NCI-H187 treated with DMSO at 0.1 percent for 48 hours (cell line): ENCODE results near the gene CD69.
"Not testable (repeated sequence)": the region's sequence is repeated elsewhere in the genome, so short reads cannot be mapped to it uniquely, and the experiment has no call there.

ENCODE experiments used
- DNase-seq: peaks from one replicate; lab custom pipeline; 2025; lab: John Stamatoyannopoulos, UW

Gene CD69

GRCh38 chr12:9750276-9751203, 10.2 kb downstream of the CD69 start:
- DNase-seq = peak; percentile 9

- no peak for DNase-seq
Observed at GRCh38 chr12:9749640-9750039, 11.1 kb downstream of the CD69 start.

GRCh38 chr12:9745199-9745598, 15.5 kb downstream of the CD69 start:
- no peak for DNase-seq

- DNase-seq = no peak
Observed at GRCh38 chr12:9742661-9743060, 18.0 kb downstream of the CD69 start.

- no peak for DNase-seq
Observed at GRCh38 chr12:9741726-9742125, 19.0 kb downstream of the CD69 start.

GRCh38 chr12:9740106-9740750, 20.5 kb downstream of the CD69 start:
- DNase-seq = no peak

GRCh38 chr12:9739404-9740105, 21.1 kb downstream of the CD69 start:
- not testable (repeated sequence) for DNase-seq

- DNase-seq = not testable (repeated sequence)
Observed at GRCh38 chr12:9738905-9739304, 21.8 kb downstream of the CD69 start.

- DNase-seq = no peak
Observed at GRCh38 chr12:9736936-9737705, 23.6 kb downstream of the CD69 start.

- DNase-seq = no peak
Observed at GRCh38 chr12:9735601-9736000, 25.1 kb downstream of the CD69 start.

GRCh38 chr12:9732921-9733461, 27.7 kb downstream of the CD69 start, which contains the start of gene CLECL1:
CLECL1 (minus strand) TSS chr12:9733097.
- no peak for DNase-seq

GRCh38 chr12:9731797-9732196, 28.9 kb downstream of the CD69 start:
- no peak for DNase-seq

- no peak for DNase-seq
Observed at GRCh38 chr12:9731393-9731792, 29.3 kb downstream of the CD69 start.

- no peak for DNase-seq
Observed at GRCh38 chr12:9730591-9730990, 30.1 kb downstream of the CD69 start.

- DNase-seq = no peak
Observed at GRCh38 chr12:9730011-9730410, 30.7 kb downstream of the CD69 start.

GRCh38 chr12:9729082-9729481, 31.6 kb downstream of the CD69 start:
- DNase-seq = no peak

- DNase-seq = no peak
Observed at GRCh38 chr12:9727813-9728212, 32.9 kb downstream of the CD69 start.

GRCh38 chr12:9725213-9725870, 35.4 kb downstream of the CD69 start:
- DNase-seq = no peak

- no peak for DNase-seq
Observed at GRCh38 chr12:9724023-9724422, 36.7 kb downstream of the CD69 start.

GRCh38 chr12:9721394-9722092, 39.2 kb downstream of the CD69 start:
- DNase-seq = no peak
